ENCODE results near the gene ERG.

Gene ERG

DNA sequence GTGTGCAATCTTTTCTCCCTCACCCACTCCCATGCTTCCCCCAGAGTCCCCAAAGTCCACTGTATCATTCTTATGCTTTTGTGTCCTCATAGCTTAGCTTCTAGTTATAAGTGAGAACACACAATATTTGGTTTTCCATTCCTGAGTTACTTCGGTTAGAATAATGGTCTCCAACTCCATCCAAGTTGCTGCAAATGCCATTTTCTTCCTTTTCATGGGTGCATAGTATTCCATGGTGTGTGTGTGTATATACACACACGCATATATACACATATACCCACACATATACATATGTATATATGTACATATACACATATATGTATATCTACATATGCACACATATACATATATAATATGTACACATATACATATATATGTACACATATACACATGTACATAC is 69.3 kb downstream of the ERG start:
- Histone ChIP-seq H3K27me3 (replicated peaks; ENCODE audit: control insufficient read depth, insufficient read depth, low read length, poor library complexity, severe bottlenecking) (no peaks in the 10 kb centered on the region), H3K4me3 (ENCODE audit: insufficient read depth, low read depth, low read length, poor library complexity, severe bottlenecking) (no peak overlapping the region), H3K4me1 (ENCODE audit: control insufficient read depth, insufficient read depth, low read length, poor library complexity, severe bottlenecking) (no peaks in the 10 kb centered on the region), H3K9me3 (ENCODE audit: control insufficient read depth, low read length) (no peaks in the 10 kb centered on the region), H3K27ac (ENCODE audit: insufficient read depth, low read length, poor library complexity, severe bottlenecking) (no peak overlapping the region), H3K36me3 (ENCODE audit: control insufficient read depth, insufficient read depth, low read length) (no peaks in the 10 kb centered on the region)
- no peak for DNase-seq

GRCh38 chr21:38428211-38428610 is 70.1 kb downstream of the ERG start:
- Histone ChIP-seq H3K36me3 (ENCODE audit: control insufficient read depth, insufficient read depth, low read length) (no peaks in the 10 kb centered on the region), H3K9me3 (ENCODE audit: control insufficient read depth, low read length) (no peaks in the 10 kb centered on the region), H3K4me1 (ENCODE audit: control insufficient read depth, insufficient read depth, low read length, poor library complexity, severe bottlenecking) (no peaks in the 10 kb centered on the region), H3K27ac (ENCODE audit: insufficient read depth, low read length, poor library complexity, severe bottlenecking) (no peak overlapping the region), H3K27me3 (replicated peaks; ENCODE audit: control insufficient read depth, insufficient read depth, low read length, poor library complexity, severe bottlenecking) (no peaks in the 10 kb centered on the region), H3K4me3 (ENCODE audit: insufficient read depth, low read depth, low read length, poor library complexity, severe bottlenecking) (no peak overlapping the region)
- DNase-seq, result no peak

- no peaks in the 10 kb centered on the region for H3K9me3 ChIP-seq (ENCODE audit: control insufficient read depth, low read length)
- no peaks in the 10 kb centered on the region for H3K36me3 ChIP-seq (ENCODE audit: control insufficient read depth, insufficient read depth, low read length)
- DNase-seq, result no peak
- no peaks in the 10 kb centered on the region for H3K4me1 ChIP-seq (ENCODE audit: control insufficient read depth, insufficient read depth, low read length, poor library complexity, severe bottlenecking)
- H3K27me3 ChIP-seq (replicated peaks; ENCODE audit: control insufficient read depth, insufficient read depth, low read length, poor library complexity, severe bottlenecking), result no peaks in the 10 kb centered on the region
- H3K27ac ChIP-seq (ENCODE audit: insufficient read depth, low read length, poor library complexity, severe bottlenecking), result no peak overlapping the region
- no peak overlapping the region for H3K4me3 ChIP-seq (ENCODE audit: insufficient read depth, low read depth, low read length, poor library complexity, severe bottlenecking)
Observed at GRCh38 chr21:38424305-38425019, 73.8 kb downstream of the ERG start.

- Histone ChIP-seq H3K27ac (ENCODE audit: insufficient read depth, low read length, poor library complexity, severe bottlenecking) (no peak overlapping the region), H3K4me3 (ENCODE audit: insufficient read depth, low read depth, low read length, poor library complexity, severe bottlenecking) (no peak overlapping the region), H3K4me1 (ENCODE audit: control insufficient read depth, insufficient read depth, low read length, poor library complexity, severe bottlenecking) (no peaks in the 10 kb centered on the region), H3K9me3 (ENCODE audit: control insufficient read depth, low read length) (no peaks in the 10 kb centered on the region), H3K27me3 (replicated peaks; ENCODE audit: control insufficient read depth, insufficient read depth, low read length, poor library complexity, severe bottlenecking) (no peaks in the 10 kb centered on the region), H3K36me3 (ENCODE audit: control insufficient read depth, insufficient read depth, low read length) (no peaks in the 10 kb centered on the region)
- no peak for DNase-seq
Observed at GRCh38 chr21:38422082-38422481, 76.2 kb downstream of the ERG start.

DNA sequence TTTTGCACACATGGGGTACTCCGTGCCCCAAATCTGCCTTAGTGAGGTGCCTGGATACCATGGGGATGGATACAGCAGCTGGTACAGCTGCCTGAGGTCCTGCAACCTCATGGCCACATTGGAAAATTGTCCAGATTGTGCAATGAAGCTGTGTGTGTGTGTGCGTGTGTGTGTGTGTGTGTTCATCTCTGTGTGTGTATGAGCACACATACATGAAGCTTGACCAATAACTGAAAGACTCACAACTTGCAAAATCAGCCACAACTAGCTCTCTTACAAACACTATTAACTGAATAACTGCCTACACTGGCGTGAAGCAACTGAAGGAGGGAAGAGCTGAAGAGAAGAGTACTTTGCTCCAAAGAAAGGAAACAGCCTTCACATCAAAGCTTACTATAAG is 78.1 kb downstream of the ERG start:
- H3K27me3 ChIP-seq (replicated peaks; ENCODE audit: control insufficient read depth, insufficient read depth, low read length, poor library complexity, severe bottlenecking), result no peaks in the 10 kb centered on the region
- no peaks in the 10 kb centered on the region for H3K4me1 ChIP-seq (ENCODE audit: control insufficient read depth, insufficient read depth, low read length, poor library complexity, severe bottlenecking)
- no peak overlapping the region for H3K27ac ChIP-seq (ENCODE audit: insufficient read depth, low read length, poor library complexity, severe bottlenecking)
- no peak overlapping the region for H3K4me3 ChIP-seq (ENCODE audit: insufficient read depth, low read depth, low read length, poor library complexity, severe bottlenecking)
- H3K36me3 ChIP-seq (ENCODE audit: control insufficient read depth, insufficient read depth, low read length), result no peaks in the 10 kb centered on the region
- no peak for DNase-seq
- no peaks in the 10 kb centered on the region for H3K9me3 ChIP-seq (ENCODE audit: control insufficient read depth, low read length)

DNA sequence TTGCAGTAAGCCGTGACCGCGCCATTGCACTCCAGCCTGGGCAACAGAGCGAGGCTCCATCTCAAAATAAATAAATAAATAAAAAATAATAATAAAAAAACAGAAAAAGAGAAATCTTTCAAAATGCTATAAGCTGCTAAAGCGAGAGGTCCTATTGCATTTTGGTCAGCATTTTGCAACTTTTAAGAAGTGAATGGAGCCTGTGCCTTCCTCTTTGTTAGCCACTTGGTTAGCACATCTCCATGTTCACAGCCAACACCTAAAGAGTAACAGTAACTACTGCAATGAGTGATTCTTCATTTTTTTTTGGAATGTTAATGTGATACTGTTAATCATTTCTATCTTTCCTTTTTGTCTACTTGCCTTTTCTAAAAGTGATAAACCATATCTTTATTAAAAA is 80.6 kb downstream of the ERG start:
- no peaks in the 10 kb centered on the region for H3K36me3 ChIP-seq (ENCODE audit: control insufficient read depth, insufficient read depth, low read length)

DNA sequence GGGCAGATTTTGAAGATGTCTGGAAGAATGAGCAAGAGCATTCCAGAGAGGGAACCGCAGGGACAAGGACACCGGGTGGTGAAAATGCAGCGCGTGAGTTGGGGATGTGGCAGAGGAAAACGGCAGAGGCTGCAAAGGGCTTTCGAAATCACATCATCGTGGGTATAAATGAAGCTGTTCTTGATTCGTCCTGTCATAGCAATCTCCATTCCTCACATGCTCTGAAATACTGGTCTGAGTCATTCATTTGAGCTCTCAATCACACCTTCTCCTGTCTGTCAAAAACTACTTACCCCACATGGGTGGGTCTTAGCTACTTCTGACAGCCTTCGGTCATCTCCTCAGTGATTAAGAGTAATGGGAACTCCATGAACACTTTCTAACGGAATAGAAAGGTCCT is 81.5 kb downstream of the ERG start:
- H3K36me3 ChIP-seq (ENCODE audit: control insufficient read depth, insufficient read depth, low read length), result no peaks in the 10 kb centered on the region
- H3K4me1 ChIP-seq (ENCODE audit: control insufficient read depth, insufficient read depth, low read length, poor library complexity, severe bottlenecking), result no peaks in the 10 kb centered on the region
- H3K27ac ChIP-seq (ENCODE audit: insufficient read depth, low read length, poor library complexity, severe bottlenecking), result no peak overlapping the region
- H3K9me3 ChIP-seq (ENCODE audit: control insufficient read depth, low read length), result no peaks in the 10 kb centered on the region
- H3K27me3 ChIP-seq (replicated peaks; ENCODE audit: control insufficient read depth, insufficient read depth, low read length, poor library complexity, severe bottlenecking), result no peaks in the 10 kb centered on the region
- no peak for DNase-seq
- H3K4me3 ChIP-seq (ENCODE audit: insufficient read depth, low read depth, low read length, poor library complexity, severe bottlenecking), result no peak overlapping the region

More for the DNA sequence above, 80.6 kb downstream of the ERG start:
- no peaks in the 10 kb centered on the region for H3K4me1 ChIP-seq (ENCODE audit: control insufficient read depth, insufficient read depth, low read length, poor library complexity, severe bottlenecking)
- no peaks in the 10 kb centered on the region for H3K9me3 ChIP-seq (ENCODE audit: control insufficient read depth, low read length)
- DNase-seq, result no peak
- no peak overlapping the region for H3K4me3 ChIP-seq (ENCODE audit: insufficient read depth, low read depth, low read length, poor library complexity, severe bottlenecking)
- no peak overlapping the region for H3K27ac ChIP-seq (ENCODE audit: insufficient read depth, low read length, poor library complexity, severe bottlenecking)
- no peaks in the 10 kb centered on the region for H3K27me3 ChIP-seq (replicated peaks; ENCODE audit: control insufficient read depth, insufficient read depth, low read length, poor library complexity, severe bottlenecking)

DNA sequence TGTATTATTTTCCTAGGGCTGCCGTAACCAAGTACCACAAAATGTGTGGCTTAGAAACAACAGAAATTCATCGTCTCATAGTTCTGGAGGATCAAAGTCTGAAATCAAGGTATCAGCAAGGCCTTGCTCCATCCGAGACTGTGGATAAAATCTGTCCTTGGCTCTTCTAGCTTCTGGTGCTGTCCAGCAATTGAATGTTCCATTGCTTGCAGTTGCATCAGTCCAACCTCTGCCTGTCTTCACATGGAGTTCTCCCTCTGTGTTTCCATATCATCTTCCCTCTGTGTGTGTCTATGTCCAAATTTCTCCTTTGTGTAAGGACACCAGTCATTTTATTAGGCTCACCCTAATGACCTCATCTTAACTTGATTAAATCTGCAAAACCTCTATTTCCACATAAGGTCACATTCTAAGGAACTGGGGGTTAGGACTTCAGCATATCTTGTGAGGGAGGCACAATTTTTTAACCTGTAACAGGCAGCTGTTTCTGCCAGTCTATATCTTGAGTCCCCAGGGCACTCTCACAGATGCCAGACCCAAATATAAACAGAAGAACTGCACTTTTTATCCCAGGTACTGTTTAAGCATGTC is 84.2 kb downstream of the ERG start:
- Histone ChIP-seq H3K4me1 (ENCODE audit: control insufficient read depth, insufficient read depth, low read length, poor library complexity, severe bottlenecking) (no peaks in the 10 kb centered on the region), H3K4me3 (ENCODE audit: insufficient read depth, low read depth, low read length, poor library complexity, severe bottlenecking) (no peak overlapping the region), H3K27ac (ENCODE audit: insufficient read depth, low read length, poor library complexity, severe bottlenecking) (no peak overlapping the region), H3K36me3 (ENCODE audit: control insufficient read depth, insufficient read depth, low read length) (no peaks in the 10 kb centered on the region), H3K9me3 (ENCODE audit: control insufficient read depth, low read length) (no peaks in the 10 kb centered on the region), H3K27me3 (replicated peaks; ENCODE audit: control insufficient read depth, insufficient read depth, low read length, poor library complexity, severe bottlenecking) (no peaks in the 10 kb centered on the region)
- no peak for DNase-seq

DNA sequence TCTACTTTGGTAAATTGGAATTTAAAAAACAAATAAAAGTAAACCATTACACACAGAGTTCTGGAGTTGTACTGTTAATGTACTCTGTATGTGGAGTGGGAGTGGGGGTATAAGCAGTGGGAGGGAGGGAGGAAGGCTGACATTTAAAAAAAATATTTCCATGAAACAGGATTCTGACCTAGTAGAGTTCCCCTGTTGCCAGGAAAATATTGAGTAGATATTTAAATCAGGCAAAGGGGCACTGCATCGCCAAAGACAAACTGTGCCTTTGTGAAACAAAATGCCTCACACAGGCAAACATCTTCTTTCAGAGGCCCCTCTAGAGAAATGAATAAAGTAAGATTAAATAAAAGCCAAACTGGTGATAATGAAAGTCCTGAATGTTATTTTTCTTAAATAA is 87.8 kb downstream of the ERG start:
- H3K9me3 ChIP-seq (ENCODE audit: control insufficient read depth, low read length), result no peaks in the 10 kb centered on the region
- H3K4me3 ChIP-seq (ENCODE audit: insufficient read depth, low read depth, low read length, poor library complexity, severe bottlenecking), result no peak overlapping the region
- H3K36me3 ChIP-seq (ENCODE audit: control insufficient read depth, insufficient read depth, low read length), result no peaks in the 10 kb centered on the region
- H3K27me3 ChIP-seq (replicated peaks; ENCODE audit: control insufficient read depth, insufficient read depth, low read length, poor library complexity, severe bottlenecking), result no peaks in the 10 kb centered on the region
- DNase-seq, result no peak
- H3K4me1 ChIP-seq (ENCODE audit: control insufficient read depth, insufficient read depth, low read length, poor library complexity, severe bottlenecking), result no peaks in the 10 kb centered on the region
- no peak overlapping the region for H3K27ac ChIP-seq (ENCODE audit: insufficient read depth, low read length, poor library complexity, severe bottlenecking)

DNA sequence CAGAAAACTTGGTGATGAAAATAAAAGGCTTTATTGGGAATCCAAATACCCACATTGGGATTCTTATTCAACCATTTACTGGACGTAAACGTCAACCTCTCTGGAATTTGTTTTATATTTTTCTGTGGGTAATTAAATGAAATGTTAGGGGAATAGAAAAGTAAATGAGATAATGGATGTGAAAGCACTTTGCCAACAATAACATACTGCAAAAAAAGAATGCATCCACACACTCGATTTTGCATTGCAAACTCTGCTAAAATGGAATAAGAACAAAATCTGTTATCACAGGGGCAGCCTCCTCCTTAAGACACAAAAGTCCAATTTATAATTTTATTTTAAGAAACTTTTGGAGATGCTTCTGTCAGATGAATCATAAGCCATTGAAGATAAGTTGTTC is 88.4 kb downstream of the ERG start:
- Histone ChIP-seq H3K27ac (ENCODE audit: insufficient read depth, low read length, poor library complexity, severe bottlenecking) (no peak overlapping the region), H3K9me3 (ENCODE audit: control insufficient read depth, low read length) (no peaks in the 10 kb centered on the region), H3K27me3 (replicated peaks; ENCODE audit: control insufficient read depth, insufficient read depth, low read length, poor library complexity, severe bottlenecking) (no peaks in the 10 kb centered on the region), H3K4me1 (ENCODE audit: control insufficient read depth, insufficient read depth, low read length, poor library complexity, severe bottlenecking) (no peaks in the 10 kb centered on the region), H3K4me3 (ENCODE audit: insufficient read depth, low read depth, low read length, poor library complexity, severe bottlenecking) (no peak overlapping the region), H3K36me3 (ENCODE audit: control insufficient read depth, insufficient read depth, low read length) (no peaks in the 10 kb centered on the region)
- DNase-seq, result no peak

Data from effector memory CD4-positive, alpha-beta T cell (primary cell).